T-helper 1 cell treated with Interleukin-12 subunit alpha and Interleukin-12 subunit beta and Interleukin-4 antibody, amounts not matched to agents 30 μg/mL and 1 μg/mL, for 36 hours (primary cell): ENCODE measurements around the gene PHB1.
"Not testable (repeated sequence)": the region's sequence is repeated elsewhere in the genome, so short reads cannot be mapped to it uniquely, and the experiment has no call there.

Experiments used
- H3K27ac Mint-ChIP-seq: one replicate; pipeline ENCODE4 v1.8.0; 2021; ENCODE audit warnings: mild to moderate bottlenecking, mixed read lengths
- H3K27me3 Mint-ChIP-seq: one replicate; pipeline ENCODE4 v1.8.0; 2021; ENCODE audit warnings: low read depth, mixed read lengths
- H3K36me3 Mint-ChIP-seq: one replicate; pipeline ENCODE4 v1.8.0; 2021; ENCODE audit warnings: low read depth, mixed read lengths
- H3K4me1 Mint-ChIP-seq: one replicate; pipeline ENCODE4 v1.8.0; 2021; ENCODE audit warnings: low read depth, mixed read lengths
- H3K4me3 Mint-ChIP-seq: one replicate; pipeline ENCODE4 v1.8.0; 2021; ENCODE audit warnings: mild to moderate bottlenecking, moderate library complexity, mixed read lengths
- H3K9me3 Mint-ChIP-seq: one replicate; pipeline ENCODE4 v1.8.0; 2021; ENCODE audit warnings: mixed read lengths

PHB1 gene

DNA sequence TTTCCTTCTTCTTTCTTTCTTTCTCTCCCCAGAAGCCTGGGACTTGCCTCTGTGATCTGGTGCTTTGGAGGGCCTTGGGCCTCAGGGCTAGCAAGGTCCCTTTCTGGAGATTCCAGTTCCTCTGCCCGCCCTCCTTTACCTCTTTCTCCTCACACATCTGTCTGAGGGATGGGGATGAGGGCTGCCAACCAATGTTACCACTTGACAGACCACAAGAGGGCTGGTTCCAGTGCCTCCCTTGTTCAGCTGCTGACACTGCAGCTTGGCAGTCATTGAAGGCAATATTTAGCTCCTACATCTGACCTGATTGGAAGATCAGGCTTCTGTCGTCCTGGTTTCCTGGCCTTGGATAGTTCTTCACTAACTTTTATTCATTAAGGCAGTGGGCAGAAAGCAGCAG, 49.0 kb downstream of the PHB1 start:
- peaks cover 4% of the 10 kb centered on the region for H3K36me3 Mint-ChIP-seq
- no peaks in the 10 kb centered on the region for H3K27me3 Mint-ChIP-seq
- peak overlapping the region; percentile 72 for H3K27ac Mint-ChIP-seq
- H3K4me1 Mint-ChIP-seq = peaks cover 22% of the 10 kb centered on the region
- H3K9me3 Mint-ChIP-seq = no peaks in the 10 kb centered on the region
- peak overlapping the region; percentile 63 for H3K4me3 Mint-ChIP-seq

GRCh38 chr17:49365126-49365525, 49.6 kb downstream of the PHB1 start:
- not testable (repeated sequence) for H3K27me3 Mint-ChIP-seq, H3K36me3 Mint-ChIP-seq, H3K27ac Mint-ChIP-seq, H3K9me3 Mint-ChIP-seq, H3K4me3 Mint-ChIP-seq
- H3K4me1 Mint-ChIP-seq = peaks cover 28% of the 10 kb centered on the region

- H3K27me3 Mint-ChIP-seq = no peaks in the 10 kb centered on the region
- peaks cover 38% of the 10 kb centered on the region for H3K4me1 Mint-ChIP-seq
- H3K36me3 Mint-ChIP-seq = peaks cover 4% of the 10 kb centered on the region
- H3K27ac Mint-ChIP-seq = no peak overlapping the region
- H3K9me3 Mint-ChIP-seq = no peaks in the 10 kb centered on the region
- H3K4me3 Mint-ChIP-seq = no peak overlapping the region
These were observed 50.6 kb downstream of the PHB1 start for GRCh38 chr17:49364119-49364518.

DNA sequence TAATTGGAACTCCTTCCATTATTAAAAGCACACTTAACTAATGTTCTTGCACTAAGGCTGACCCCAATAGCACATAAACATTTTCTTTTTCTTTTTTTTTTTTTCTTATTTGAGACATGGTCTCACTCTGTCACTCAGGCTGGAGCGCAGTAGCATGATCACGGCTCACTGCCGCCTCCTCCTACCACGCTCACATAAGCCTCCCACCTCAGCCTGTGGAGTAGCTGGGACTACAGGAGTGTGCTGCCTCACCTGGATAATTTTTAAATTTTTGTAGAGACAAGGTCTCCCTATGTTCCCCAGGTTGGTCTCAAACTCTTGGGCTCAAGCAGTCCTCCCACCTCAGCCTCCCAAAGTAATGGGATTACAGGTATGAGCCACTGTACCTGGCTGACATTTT, 51.4 kb downstream of the PHB1 start:
- Mint-ChIP-seq H3K27ac (peak overlapping the region; percentile 9), H3K27me3 (no peaks in the 10 kb centered on the region), H3K36me3 (peaks cover 4% of the 10 kb centered on the region), H3K9me3 (no peaks in the 10 kb centered on the region), H3K4me3 (no peak overlapping the region), H3K4me1 (peaks cover 46% of the 10 kb centered on the region)

GRCh38 chr17:49362723-49363117, 52.0 kb downstream of the PHB1 start:
- peaks cover 4% of the 10 kb centered on the region for H3K36me3 Mint-ChIP-seq
- no peaks in the 10 kb centered on the region for H3K9me3 Mint-ChIP-seq
- peaks cover 50% of the 10 kb centered on the region for H3K4me1 Mint-ChIP-seq
- H3K4me3 Mint-ChIP-seq = peak overlapping the region; percentile 81
- H3K27me3 Mint-ChIP-seq = no peaks in the 10 kb centered on the region
- H3K27ac Mint-ChIP-seq = peak overlapping the region; percentile 73

- Mint-ChIP-seq H3K4me1 (peaks cover 52% of the 10 kb centered on the region), H3K9me3 (no peaks in the 10 kb centered on the region), H3K4me3 (peak within 1 kb of the TSS; percentile 90), H3K27ac (peak within 1 kb of the TSS; percentile 96), H3K27me3 (no peaks in the 10 kb centered on the region), H3K36me3 (peaks cover 4% of the 10 kb centered on the region)
These were observed 52.6 kb downstream of the PHB1 start, which contains the start of gene ZNF652 for GRCh38 chr17:49361902-49362722. ZNF652 (minus strand) TSS chr17:49362250; CDS start chr17:49317725, 44,525 bp downstream.

- Mint-ChIP-seq H3K36me3 (peaks cover 5% of the 10 kb centered on the region), H3K4me3 (peak overlapping the region; percentile 90), H3K9me3 (no peaks in the 10 kb centered on the region), H3K27ac (peak overlapping the region; percentile 96), H3K27me3 (no peaks in the 10 kb centered on the region), H3K4me1 (peaks cover 51% of the 10 kb centered on the region)
These were observed 53.4 kb downstream of the PHB1 start for GRCh38 chr17:49361129-49361901.

- Mint-ChIP-seq H3K27me3 (no peaks in the 10 kb centered on the region), H3K4me3 (peak overlapping the region; percentile 90), H3K9me3 (no peaks in the 10 kb centered on the region), H3K36me3 (peaks cover 5% of the 10 kb centered on the region), H3K27ac (peak overlapping the region; percentile 96), H3K4me1 (peaks cover 50% of the 10 kb centered on the region)
These were observed 53.9 kb downstream of the PHB1 start for GRCh38 chr17:49360796-49361128.

DNA sequence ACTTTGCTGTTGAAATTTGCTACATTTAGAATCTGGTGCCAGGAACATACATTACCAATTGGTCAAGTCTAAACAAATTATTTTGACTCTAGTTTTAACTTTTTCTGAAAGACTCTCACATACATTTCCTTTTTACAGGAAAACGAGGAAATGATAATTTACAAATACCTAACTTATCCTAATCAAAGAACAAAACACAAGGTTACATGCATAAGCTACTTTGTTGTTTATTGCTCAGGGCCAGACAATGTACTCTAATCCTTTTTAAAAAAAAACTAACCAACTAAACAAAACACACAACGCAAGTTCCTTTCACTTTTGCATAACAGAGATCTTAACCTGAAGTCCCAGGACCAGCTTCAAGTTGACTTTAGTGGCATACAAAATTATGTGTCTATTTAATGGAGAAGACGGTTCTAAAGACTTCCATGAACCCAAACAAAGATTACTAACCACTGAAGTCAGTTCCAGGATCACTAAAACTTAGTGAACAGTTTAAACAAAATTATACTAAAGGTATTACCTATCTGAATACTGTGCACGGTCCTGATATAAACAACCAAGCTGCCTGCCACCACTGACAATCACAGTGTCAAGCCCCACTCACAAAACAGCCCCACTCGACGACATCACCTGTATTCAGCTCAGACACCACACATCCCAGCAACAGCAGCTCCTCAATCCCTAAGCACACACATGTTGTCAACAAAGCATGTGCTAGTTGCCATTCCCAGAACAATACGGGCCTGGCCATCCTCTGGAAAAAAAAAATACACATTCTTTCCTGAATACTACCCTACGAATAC, 54.5 kb downstream of the PHB1 start:
- peaks cover 45% of the 10 kb centered on the region for H3K4me1 Mint-ChIP-seq
- no peaks in the 10 kb centered on the region for H3K27me3 Mint-ChIP-seq
- H3K27ac Mint-ChIP-seq = peak overlapping the region; percentile 96
- peak overlapping the region; percentile 90 for H3K4me3 Mint-ChIP-seq
- H3K9me3 Mint-ChIP-seq = no peaks in the 10 kb centered on the region
- peaks cover 2% of the 10 kb centered on the region for H3K36me3 Mint-ChIP-seq

DNA sequence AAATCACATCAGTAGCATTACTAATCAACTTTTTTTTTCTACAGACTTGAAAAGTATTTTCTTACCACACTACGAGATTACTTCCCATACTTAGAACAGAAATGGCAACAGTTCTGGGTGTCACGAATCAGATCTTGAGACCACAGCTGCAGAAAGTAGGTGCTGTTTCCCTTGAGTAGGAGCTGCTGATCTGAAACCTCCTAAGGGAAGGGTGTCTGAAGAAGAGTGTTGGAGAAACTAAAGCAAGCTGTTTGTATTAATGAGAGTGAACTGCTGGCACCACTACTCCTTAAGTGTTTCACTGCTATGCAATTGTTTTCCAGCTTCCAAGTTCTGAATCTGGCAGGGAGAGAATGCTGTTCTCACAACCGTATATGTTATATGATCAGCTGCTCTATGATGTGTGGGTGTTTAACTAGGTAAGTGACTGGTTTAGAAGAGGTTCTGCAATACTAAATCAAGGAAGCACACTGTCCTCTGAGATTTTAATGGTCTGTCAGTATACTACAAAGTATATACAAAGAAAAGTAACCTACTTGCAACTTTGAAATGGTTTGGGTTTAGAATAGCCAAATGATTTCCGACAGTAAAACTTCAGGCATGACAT, 55.9 kb downstream of the PHB1 start:
- Mint-ChIP-seq H3K4me1 (peaks cover 42% of the 10 kb centered on the region), H3K9me3 (no peaks in the 10 kb centered on the region), H3K27ac (peak overlapping the region; percentile 32), H3K27me3 (no peaks in the 10 kb centered on the region), H3K4me3 (peak overlapping the region; percentile 62), H3K36me3 (peaks cover 2% of the 10 kb centered on the region)

DNA sequence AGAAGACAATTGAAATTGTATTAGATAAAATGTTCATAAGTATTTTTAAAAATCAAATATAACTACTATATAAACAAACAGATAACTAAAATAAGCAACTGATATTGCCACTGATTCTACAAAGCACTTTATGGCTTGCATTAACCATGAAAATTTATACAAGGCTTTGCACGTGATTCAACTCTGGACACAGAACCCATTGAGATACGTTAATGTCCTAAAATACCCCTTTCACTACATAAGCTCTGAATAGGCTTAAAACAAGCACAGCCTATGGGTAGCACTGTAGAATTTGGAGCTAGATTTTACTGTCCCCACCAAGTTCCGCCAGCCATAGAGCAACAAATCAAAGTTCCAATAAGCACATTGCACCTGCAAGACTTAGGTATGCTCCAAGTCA, 57.2 kb downstream of the PHB1 start:
- Mint-ChIP-seq H3K4me3 (no peak overlapping the region), H3K4me1 (peaks cover 49% of the 10 kb centered on the region), H3K27ac (no peak overlapping the region), H3K9me3 (no peaks in the 10 kb centered on the region), H3K36me3 (peaks cover 5% of the 10 kb centered on the region), H3K27me3 (peaks cover 4% of the 10 kb centered on the region)

- H3K36me3 Mint-ChIP-seq = peaks cover 6% of the 10 kb centered on the region
- H3K9me3 Mint-ChIP-seq = no peaks in the 10 kb centered on the region
- no peak overlapping the region for H3K4me3 Mint-ChIP-seq
- H3K4me1 Mint-ChIP-seq = peaks cover 46% of the 10 kb centered on the region
- peaks cover 4% of the 10 kb centered on the region for H3K27me3 Mint-ChIP-seq
- no peak overlapping the region for H3K27ac Mint-ChIP-seq
These were observed 58.4 kb downstream of the PHB1 start for GRCh38 chr17:49356320-49356719.
